RWPE1 (cell line): Measurements from ENCODE around the gene CCDC73.
"Not testable (repeated sequence)": the region's sequence is repeated elsewhere in the genome, so short reads cannot be mapped to it uniquely, and the experiment has no call there.

Experiments
- CTCF ChIA-PET: fragments of 350-600 bp; sonication (Branson Sonifier 250); formaldehyde crosslinking; extraction: SDS; loops from one replicate; lab custom pipeline; 2021; lab: Yijun Ruan, JAX
- POLR2A ChIA-PET: fragments of 400-600 bp; formaldehyde crosslinking; extraction: SDS; loops from one replicate; lab custom pipeline; 2020; ENCODE audit warnings: antibody characterized with exemption; ENCODE audit not compliant: low non-redundant PET; lab: Yijun Ruan, JAX
- DNase-seq: peaks from one replicate; pipeline ENCODE4 v3.0.0; 2012; ENCODE audit warnings: low spot score
- H3K27ac ChIP-seq: fragments of 450-650 bp; 2 replicates; pipeline ENCODE4 v1.5.1; 2017
- TF ChIP-seq, protein P1 (sequence below): fragments of 450-650 bp; conservative IDR thresholded peaks from 2 replicates; pipeline ENCODE4 v1.5.1; 2017; ENCODE audit warnings: low read depth, mild to moderate bottlenecking

Gene CCDC73

DNA sequence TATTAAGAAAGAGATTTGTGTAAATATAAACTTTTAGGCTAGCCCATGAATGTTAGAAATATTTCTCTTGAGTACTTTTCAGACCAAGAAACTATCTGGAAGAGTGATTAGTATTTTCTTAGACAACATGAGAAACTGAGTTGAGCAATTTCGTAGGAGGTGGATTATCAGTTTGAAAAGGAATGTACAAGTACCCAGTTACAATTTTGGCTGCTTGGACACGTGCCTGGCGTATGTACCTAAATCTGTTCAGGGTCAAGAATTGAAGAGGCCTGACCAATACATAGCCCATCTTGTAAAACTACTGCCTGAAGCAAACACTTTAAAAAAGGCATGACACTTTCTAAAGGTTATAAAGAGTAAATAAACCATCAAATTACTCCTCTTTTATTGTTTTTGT lies 71.1 kb downstream of the CCDC73 start:
- TF ChIP-seq, protein P1, sequence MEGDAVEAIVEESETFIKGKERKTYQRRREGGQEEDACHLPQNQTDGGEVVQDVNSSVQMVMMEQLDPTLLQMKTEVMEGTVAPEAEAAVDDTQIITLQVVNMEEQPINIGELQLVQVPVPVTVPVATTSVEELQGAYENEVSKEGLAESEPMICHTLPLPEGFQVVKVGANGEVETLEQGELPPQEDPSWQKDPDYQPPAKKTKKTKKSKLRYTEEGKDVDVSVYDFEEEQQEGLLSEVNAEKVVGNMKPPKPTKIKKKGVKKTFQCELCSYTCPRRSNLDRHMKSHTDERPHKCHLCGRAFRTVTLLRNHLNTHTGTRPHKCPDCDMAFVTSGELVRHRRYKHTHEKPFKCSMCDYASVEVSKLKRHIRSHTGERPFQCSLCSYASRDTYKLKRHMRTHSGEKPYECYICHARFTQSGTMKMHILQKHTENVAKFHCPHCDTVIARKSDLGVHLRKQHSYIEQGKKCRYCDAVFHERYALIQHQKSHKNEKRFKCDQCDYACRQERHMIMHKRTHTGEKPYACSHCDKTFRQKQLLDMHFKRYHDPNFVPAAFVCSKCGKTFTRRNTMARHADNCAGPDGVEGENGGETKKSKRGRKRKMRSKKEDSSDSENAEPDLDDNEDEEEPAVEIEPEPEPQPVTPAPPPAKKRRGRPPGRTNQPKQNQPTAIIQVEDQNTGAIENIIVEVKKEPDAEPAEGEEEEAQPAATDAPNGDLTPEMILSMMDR, result no peak
- H3K27ac ChIP-seq, result no peak overlapping the region
- POLR2A ChIA-PET, result no interaction called here
- CTCF ChIA-PET, result no interaction called here
- no peak for DNase-seq

DNA sequence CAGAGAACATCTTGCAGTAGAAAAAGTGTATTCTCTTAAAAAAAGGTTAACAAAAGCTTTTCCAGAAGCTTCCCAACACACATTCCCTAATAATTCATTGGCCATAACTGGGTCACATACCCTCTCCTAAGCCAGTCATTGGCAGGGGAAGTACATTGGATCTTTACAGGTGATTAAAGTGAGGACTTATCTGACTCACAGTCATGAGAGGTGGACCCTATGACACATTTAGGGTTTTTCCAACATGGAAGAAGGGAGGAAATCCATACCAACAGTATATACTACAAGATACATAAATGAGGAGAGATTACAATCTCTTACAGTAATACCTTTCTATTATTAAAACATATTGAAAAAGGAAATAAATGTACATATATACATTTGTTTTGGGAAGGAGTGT lies 72.2 kb downstream of the CCDC73 start:
- H3K27ac ChIP-seq, result no peak overlapping the region
- ChIA-PET POLR2A (no interaction called here), CTCF (no interaction called here)
- TF ChIP-seq, protein P1, result no peak
- DNase-seq, result no peak

DNA sequence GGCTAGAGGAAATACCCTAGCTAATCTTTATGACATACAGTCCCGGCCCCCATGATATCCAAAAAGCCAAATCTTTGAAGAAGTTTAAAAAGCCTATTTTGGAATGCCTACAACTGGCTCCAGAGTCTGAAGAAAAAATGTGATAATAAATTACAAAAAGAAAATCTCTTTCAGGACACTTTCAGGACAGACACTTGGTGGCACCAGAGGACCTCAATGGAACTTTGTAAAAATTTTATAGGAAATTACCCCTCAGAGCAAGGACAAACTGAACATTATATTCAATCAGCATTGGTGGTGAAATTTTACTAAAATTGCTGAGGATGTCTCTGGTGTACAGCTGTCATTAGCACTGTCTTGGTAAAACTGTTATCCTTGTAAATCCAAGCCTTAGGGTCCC lies 81.0 kb downstream of the CCDC73 start:
- CTCF ChIA-PET, result no interaction called here
- DNase-seq, result peak; percentile 11
- no peak overlapping the region for H3K27ac ChIP-seq
- POLR2A ChIA-PET, result no interaction called here
- TF ChIP-seq, protein P1, result 0 out of 2 replicates have a peak, but pooled peaks have one; percentile 11

DNA sequence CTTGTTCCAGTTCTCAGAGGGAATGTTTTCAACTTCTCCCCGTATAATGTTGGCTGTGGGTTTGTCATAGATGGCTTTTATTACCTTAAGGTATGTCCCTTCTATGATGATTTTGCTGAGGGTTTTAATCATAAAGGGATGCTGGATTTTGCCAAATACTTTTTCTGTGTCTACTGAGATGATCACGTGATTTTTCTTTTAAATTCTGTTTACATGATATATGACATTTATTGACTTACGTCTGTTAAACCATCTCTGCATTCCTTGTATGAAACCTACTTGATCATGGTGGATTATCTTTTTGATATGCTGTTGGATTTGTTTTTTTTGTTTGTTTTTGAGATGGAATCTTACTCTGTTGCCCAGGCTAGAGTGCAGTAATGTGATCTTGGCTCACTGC lies 85.5 kb downstream of the CCDC73 start:
- DNase-seq, POLR2A ChIA-PET, H3K27ac ChIP-seq: not testable (repeated sequence)
- CTCF ChIA-PET, result interaction anchor here (0.7 kb wide), 1 partner anchor 177 kb away, joined by 6 read pairs; no protein-coding TSS in a partner anchor

DNA sequence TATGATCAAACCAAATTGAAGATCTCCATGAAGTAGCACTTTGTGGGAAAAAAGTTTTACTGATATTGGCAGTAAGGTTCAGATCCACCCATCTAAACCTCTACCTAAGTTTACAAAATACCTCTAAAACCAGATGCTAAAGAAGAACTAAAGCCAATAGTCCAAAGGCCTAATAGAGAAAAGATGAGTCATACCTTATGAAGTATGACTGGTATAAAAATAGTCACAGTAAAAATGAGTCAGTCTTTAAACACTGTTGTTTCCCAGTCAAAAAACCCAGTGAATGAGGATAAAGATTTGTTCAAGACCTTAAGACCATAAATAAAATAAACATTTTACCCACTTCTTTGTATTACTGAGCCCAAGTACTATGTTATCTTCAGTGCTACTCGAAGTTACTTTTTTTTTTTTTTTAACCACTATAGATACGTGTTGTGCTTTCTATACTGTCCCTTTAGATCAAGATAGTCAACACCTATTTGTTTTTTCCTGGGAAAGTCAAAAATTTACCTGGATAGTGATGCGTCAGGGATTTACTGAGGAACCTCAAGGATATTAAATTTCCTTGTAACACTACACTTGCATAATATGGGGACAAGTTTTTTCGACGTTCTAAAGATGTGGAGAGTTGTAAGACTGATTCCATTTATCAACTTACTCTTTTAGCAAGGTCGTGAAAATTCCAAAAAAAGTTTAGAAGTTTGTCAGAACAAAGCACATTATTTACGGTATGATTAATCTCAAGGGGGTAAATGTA lies 87.3 kb downstream of the CCDC73 start:
- no peak overlapping the region for H3K27ac ChIP-seq
- ChIA-PET CTCF (no interaction called here), POLR2A (no interaction called here)
- peak; percentile 73 for DNase-seq
- TF ChIP-seq, protein P1, result no peak

DNA sequence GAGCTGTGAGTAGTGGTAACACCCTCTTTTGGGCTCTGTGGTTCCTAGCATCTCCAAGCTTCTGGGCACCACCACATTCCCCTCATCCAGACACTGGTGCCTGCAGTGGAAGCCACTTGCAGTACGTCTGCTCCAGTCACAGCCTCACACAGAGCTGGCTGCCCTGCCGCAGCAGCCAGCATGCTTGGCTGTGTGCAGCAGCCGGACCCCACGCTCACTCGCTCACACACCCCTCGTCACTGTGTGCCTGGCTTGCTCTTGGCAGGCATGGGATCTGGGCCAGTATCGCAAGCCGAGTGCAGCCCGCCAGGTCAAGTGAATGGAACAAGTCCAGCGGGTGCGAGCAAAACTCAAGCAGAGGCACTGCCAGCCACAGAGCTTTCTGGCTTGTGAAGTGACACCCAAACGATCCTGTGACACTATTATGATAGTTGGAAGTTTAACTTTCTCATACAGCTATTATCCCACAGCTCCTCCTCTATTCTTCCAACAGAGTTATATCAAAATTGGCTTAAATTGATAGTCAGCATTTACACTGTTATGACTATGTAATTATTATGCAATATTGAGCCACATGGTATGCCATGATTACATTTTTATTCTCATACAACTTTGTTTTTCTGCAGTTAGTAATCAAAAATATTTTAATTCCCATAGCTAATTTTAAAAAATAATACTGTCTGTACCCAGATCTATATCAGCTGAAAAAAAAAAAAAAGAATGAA lies 89.0 kb downstream of the CCDC73 start:
- H3K27ac ChIP-seq, result no peak overlapping the region
- TF ChIP-seq, protein P1, result no peak
- POLR2A ChIA-PET, result no interaction called here
- DNase-seq, result no peak
- CTCF ChIA-PET, result no interaction called here

DNA sequence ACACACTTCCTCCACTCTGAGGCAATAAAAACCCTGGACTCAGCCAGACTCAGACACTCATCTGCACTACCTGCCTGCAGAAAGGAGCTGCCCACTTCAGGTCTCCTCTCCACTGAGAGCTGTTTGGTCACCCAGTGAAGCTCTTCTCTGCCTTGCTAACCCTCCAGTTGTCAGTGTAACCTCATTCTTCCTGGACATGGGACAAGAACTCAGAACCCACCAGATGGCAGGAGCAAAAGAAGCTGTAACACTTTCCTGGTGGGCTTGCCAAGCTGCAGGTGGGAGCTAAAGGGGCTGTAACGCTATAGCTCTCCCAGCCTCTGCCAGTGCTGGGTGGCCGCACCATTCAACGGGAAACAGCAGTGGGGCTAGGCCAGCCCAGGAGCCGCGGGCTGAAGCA lies 89.7 kb downstream of the CCDC73 start:
- TF ChIP-seq, protein P1, result no peak
- ChIA-PET POLR2A (no interaction called here), CTCF (no interaction called here)
- DNase-seq, result no peak
- H3K27ac ChIP-seq, result no peak overlapping the region
